Loucy (cell line): ENCODE results near the gene TDRD7.
A peak's percentile ranks its signal among the peaks of the same experiment; 100 is the strongest.

Experiments used
- H2AFZ ChIP-seq: fragments of 200-600 bp; sonication (generic); 2 replicates; pipeline ENCODE4 v1.6.0; 2016; ENCODE audit warnings: antibody characterized with exemption, mild to moderate bottlenecking, low read length, moderate library complexity
- H3F3A ChIP-seq: fragments of 200-600 bp; 2 replicates; pipeline ENCODE4 v1.6.0; 2016; ENCODE audit warnings: antibody characterized with exemption, low read depth, mild to moderate bottlenecking
- H3K27me3 ChIP-seq: fragments of 200-600 bp; sonication (generic); 2 replicates; pipeline ENCODE4 v1.6.1; 2014; ENCODE audit warnings: low read length, mild to moderate bottlenecking; ENCODE audit not compliant: insufficient read depth, poor library complexity, severe bottlenecking
- H3K36me3 ChIP-seq: fragments of 200-600 bp; sonication (generic); 2 replicates; pipeline ENCODE4 v1.6.1; 2016; ENCODE audit warnings: low read length; ENCODE audit not compliant: insufficient read depth
- H3K4me1 ChIP-seq: fragments of 200-600 bp; sonication (generic); 2 replicates; pipeline ENCODE4 v1.5.1; 2014; ENCODE audit warnings: low read length, mild to moderate bottlenecking; ENCODE audit not compliant: insufficient read depth, poor library complexity, severe bottlenecking
- H3K4me2 ChIP-seq: fragments of 200-600 bp; sonication (generic); 2 replicates; pipeline ENCODE4 v1.6.0; 2014; ENCODE audit warnings: antibody characterized with exemption, low read length, low read depth, mild to moderate bottlenecking; ENCODE audit not compliant: poor library complexity, severe bottlenecking
- H3K4me3 ChIP-seq: fragments of 200-600 bp; sonication (generic); 2 replicates; pipeline ENCODE4 v1.5.1; 2014; ENCODE audit warnings: low read length, mild to moderate bottlenecking, mixed read lengths; ENCODE audit not compliant: poor library complexity, severe bottlenecking
- H3K79me2 ChIP-seq: fragments of 200-600 bp; sonication (generic); 2 replicates; pipeline ENCODE4 v1.6.1; 2014; ENCODE audit warnings: low read length; ENCODE audit not compliant: insufficient read depth
- H3K9ac ChIP-seq: fragments of 200-600 bp; sonication (generic); 2 replicates; pipeline ENCODE4 v1.6.0; 2014; ENCODE audit warnings: mild to moderate bottlenecking, low read depth, low read length, moderate library complexity; ENCODE audit not compliant: poor library complexity, severe bottlenecking
- H3K9me2 ChIP-seq: fragments of 200-600 bp; sonication (generic); replicated peaks from 2 replicates; pipeline ENCODE4 v1.6.1; 2016; ENCODE audit warnings: low read depth, low read length, mixed read lengths
- H3K9me3 ChIP-seq: fragments of 200-600 bp; sonication (generic); 2 replicates; pipeline ENCODE4 v1.6.1; 2014; ENCODE audit warnings: mild to moderate bottlenecking, antibody characterized with exemption, low read length, low read depth; ENCODE audit not compliant: insufficient read depth
- H4K20me1 ChIP-seq: fragments of 200-600 bp; sonication (generic); 2 replicates; pipeline ENCODE4 v1.6.0; 2014; ENCODE audit warnings: antibody characterized with exemption, low read length, mild to moderate bottlenecking; ENCODE audit not compliant: insufficient read depth, poor library complexity, severe bottlenecking
- EZH2phosphoT487 ChIP-seq: fragments of 200-600 bp; IDR thresholded peaks from 2 replicates; pipeline ENCODE4 v1.6.1; 2018; ENCODE audit warnings: antibody characterized with exemption, mild to moderate bottlenecking, moderate library complexity, borderline replicate concordance
- TF ChIP-seq, protein P1 (sequence below): fragments of 200-600 bp; sonication (generic); conservative IDR thresholded peaks from 2 replicates; pipeline ENCODE4 v1.5.1; 2014; ENCODE audit warnings: mild to moderate bottlenecking, antibody characterized with exemption, low read length

Gene TDRD7

GRCh38 chr9:97385626-97386264 is 26.2 kb upstream of the TDRD7 start:
- Histone ChIP-seq H3K9me2 (no peaks in the 10 kb centered on the region), H3K79me2 (no peaks in the 10 kb centered on the region), H3K9ac (no peak overlapping the region), H3K4me1 (no peaks in the 10 kb centered on the region), H3K27me3 (no peaks in the 10 kb centered on the region), H4K20me1 (no peaks in the 10 kb centered on the region), H3K36me3 (no peaks in the 10 kb centered on the region), H3K4me2 (no peak overlapping the region), H3K9me3 (no peaks in the 10 kb centered on the region), H2AFZ (no peak overlapping the region), H3K4me3 (no peak overlapping the region), H3F3A (no peaks in the 10 kb centered on the region)
- TF ChIP-seq, protein P1, sequence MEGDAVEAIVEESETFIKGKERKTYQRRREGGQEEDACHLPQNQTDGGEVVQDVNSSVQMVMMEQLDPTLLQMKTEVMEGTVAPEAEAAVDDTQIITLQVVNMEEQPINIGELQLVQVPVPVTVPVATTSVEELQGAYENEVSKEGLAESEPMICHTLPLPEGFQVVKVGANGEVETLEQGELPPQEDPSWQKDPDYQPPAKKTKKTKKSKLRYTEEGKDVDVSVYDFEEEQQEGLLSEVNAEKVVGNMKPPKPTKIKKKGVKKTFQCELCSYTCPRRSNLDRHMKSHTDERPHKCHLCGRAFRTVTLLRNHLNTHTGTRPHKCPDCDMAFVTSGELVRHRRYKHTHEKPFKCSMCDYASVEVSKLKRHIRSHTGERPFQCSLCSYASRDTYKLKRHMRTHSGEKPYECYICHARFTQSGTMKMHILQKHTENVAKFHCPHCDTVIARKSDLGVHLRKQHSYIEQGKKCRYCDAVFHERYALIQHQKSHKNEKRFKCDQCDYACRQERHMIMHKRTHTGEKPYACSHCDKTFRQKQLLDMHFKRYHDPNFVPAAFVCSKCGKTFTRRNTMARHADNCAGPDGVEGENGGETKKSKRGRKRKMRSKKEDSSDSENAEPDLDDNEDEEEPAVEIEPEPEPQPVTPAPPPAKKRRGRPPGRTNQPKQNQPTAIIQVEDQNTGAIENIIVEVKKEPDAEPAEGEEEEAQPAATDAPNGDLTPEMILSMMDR: no peak
- no peak for TF ChIP-seq EZH2phosphoT487

GRCh38 chr9:97386265-97386633 is 25.6 kb upstream of the TDRD7 start:
- Histone ChIP-seq H3F3A (no peaks in the 10 kb centered on the region), H2AFZ (no peak overlapping the region), H3K9ac (no peak overlapping the region), H3K4me1 (no peaks in the 10 kb centered on the region), H3K9me2 (no peaks in the 10 kb centered on the region), H3K27me3 (no peaks in the 10 kb centered on the region), H4K20me1 (no peaks in the 10 kb centered on the region), H3K79me2 (no peaks in the 10 kb centered on the region), H3K4me2 (no peak overlapping the region), H3K9me3 (no peaks in the 10 kb centered on the region), H3K4me3 (no peak overlapping the region), H3K36me3 (no peaks in the 10 kb centered on the region)
- TF ChIP-seq, protein P1: no peak
- no peak for TF ChIP-seq EZH2phosphoT487

- Histone ChIP-seq H3K9me3 (no peaks in the 10 kb centered on the region), H3K4me1 (no peaks in the 10 kb centered on the region), H2AFZ (no peak overlapping the region), H3K36me3 (no peaks in the 10 kb centered on the region), H3F3A (no peaks in the 10 kb centered on the region), H3K4me3 (no peak overlapping the region), H3K79me2 (no peaks in the 10 kb centered on the region), H3K27me3 (no peaks in the 10 kb centered on the region), H4K20me1 (no peaks in the 10 kb centered on the region), H3K9ac (no peak overlapping the region), H3K4me2 (no peak overlapping the region), H3K9me2 (no peaks in the 10 kb centered on the region)
- TF ChIP-seq EZH2phosphoT487: no peak
- TF ChIP-seq, protein P1: peak; percentile 99
Observed at GRCh38 chr9:97386733-97387503, 25.0 kb upstream of the TDRD7 start.
